ENCODE data around the gene APBB2.
"Not testable (repeated sequence)": the region's sequence is repeated elsewhere in the genome, so short reads cannot be mapped to it uniquely, and the experiment has no call there.

APBB2 gene

GRCh38 chr4:41155194-41155830, 59.0 kb downstream of the APBB2 start:
- DNase-seq = no peak

GRCh38 chr4:41154814-41155177, 59.5 kb downstream of the APBB2 start:
- no peak for DNase-seq

- no peak for DNase-seq
Observed at GRCh38 chr4:41154010-41154813, 60.1 kb downstream of the APBB2 start.

GRCh38 chr4:41150401-41150800, 63.9 kb downstream of the APBB2 start:
- DNase-seq = no peak

- DNase-seq = not testable (repeated sequence)
Observed at GRCh38 chr4:41149568-41149967, 64.8 kb downstream of the APBB2 start.

- no peak for DNase-seq
Observed at GRCh38 chr4:41148931-41149330, 65.4 kb downstream of the APBB2 start.

GRCh38 chr4:41148292-41148691, 66.0 kb downstream of the APBB2 start:
- DNase-seq = no peak

GRCh38 chr4:41147570-41147969, 66.8 kb downstream of the APBB2 start:
- DNase-seq = not testable (repeated sequence)

GRCh38 chr4:41146716-41147506, 67.4 kb downstream of the APBB2 start:
- DNase-seq = no peak

GRCh38 chr4:41146196-41146595, 68.1 kb downstream of the APBB2 start:
- no peak for DNase-seq

GRCh38 chr4:41145571-41146078, 68.7 kb downstream of the APBB2 start:
- DNase-seq = no peak

- no peak for DNase-seq
Observed at GRCh38 chr4:41144812-41145211, 69.5 kb downstream of the APBB2 start.

- no peak for DNase-seq
Observed at GRCh38 chr4:41144040-41144379, 70.3 kb downstream of the APBB2 start.

GRCh38 chr4:41143311-41144039, 70.9 kb downstream of the APBB2 start:
- no peak for DNase-seq

GRCh38 chr4:41142376-41143310, 71.7 kb downstream of the APBB2 start:
- no peak for DNase-seq

- DNase-seq = no peak
Observed at GRCh38 chr4:41141900-41142299, 72.4 kb downstream of the APBB2 start.

- DNase-seq = no peak
Observed at GRCh38 chr4:41140410-41140809, 73.9 kb downstream of the APBB2 start.

GRCh38 chr4:41137879-41138278, 76.5 kb downstream of the APBB2 start:
- no peak for DNase-seq

- DNase-seq = no peak
Observed at GRCh38 chr4:41136456-41136855, 77.9 kb downstream of the APBB2 start.

GRCh38 chr4:41135801-41136200, 78.5 kb downstream of the APBB2 start:
- DNase-seq = no peak

GRCh38 chr4:41134581-41134980, 79.8 kb downstream of the APBB2 start:
- no peak for DNase-seq

Measured in activated gamma-delta T cell (primary cell).